Measurements from ENCODE around the gene PSD4.

The PSD4 gene

GRCh38 chr2:113136828-113137775 is 36.7 kb upstream of the PSD4 start (continued):
- TF ChIP-seq PATZ1 (CRISPR knock-in tag; IDR thresholded peaks at IDR 0.05; ENCODE audit: borderline replicate concordance): no peak
- no peak for TF ChIP-seq PPARA (CRISPR knock-in tag; IDR thresholded peaks at IDR 0.05; ENCODE audit: borderline replicate concordance)

- TF ChIP-seq PATZ1 (CRISPR knock-in tag; IDR thresholded peaks at IDR 0.05; ENCODE audit: borderline replicate concordance) (no peak), ZFP30 (CRISPR knock-in tag; IDR thresholded peaks at IDR 0.05) (no peak), TOX (CRISPR knock-in tag; IDR thresholded peaks at IDR 0.05; ENCODE audit: borderline replicate concordance) (no peak), ISL1 (CRISPR knock-in tag; IDR thresholded peaks at IDR 0.05) (no peak), TSHZ2 (CRISPR knock-in tag; IDR thresholded peaks at IDR 0.05) (no peak), CSRNP3 (CRISPR knock-in tag; IDR thresholded peaks at IDR 0.05) (no peak), ZC3H10 (CRISPR knock-in tag; IDR thresholded peaks at IDR 0.05) (no peak), TCF4 (CRISPR knock-in tag; IDR thresholded peaks at IDR 0.05; ENCODE audit: borderline replicate concordance) (no peak), ZNF70 (CRISPR knock-in tag; IDR thresholded peaks at IDR 0.05) (no peak), SNAI2 (CRISPR knock-in tag; IDR thresholded peaks at IDR 0.05) (no peak), PPARA (CRISPR knock-in tag; IDR thresholded peaks at IDR 0.05; ENCODE audit: borderline replicate concordance) (no peak), ESRRG (CRISPR knock-in tag; IDR thresholded peaks at IDR 0.05) (no peak)
- TF ChIP-seq, protein P1, sequence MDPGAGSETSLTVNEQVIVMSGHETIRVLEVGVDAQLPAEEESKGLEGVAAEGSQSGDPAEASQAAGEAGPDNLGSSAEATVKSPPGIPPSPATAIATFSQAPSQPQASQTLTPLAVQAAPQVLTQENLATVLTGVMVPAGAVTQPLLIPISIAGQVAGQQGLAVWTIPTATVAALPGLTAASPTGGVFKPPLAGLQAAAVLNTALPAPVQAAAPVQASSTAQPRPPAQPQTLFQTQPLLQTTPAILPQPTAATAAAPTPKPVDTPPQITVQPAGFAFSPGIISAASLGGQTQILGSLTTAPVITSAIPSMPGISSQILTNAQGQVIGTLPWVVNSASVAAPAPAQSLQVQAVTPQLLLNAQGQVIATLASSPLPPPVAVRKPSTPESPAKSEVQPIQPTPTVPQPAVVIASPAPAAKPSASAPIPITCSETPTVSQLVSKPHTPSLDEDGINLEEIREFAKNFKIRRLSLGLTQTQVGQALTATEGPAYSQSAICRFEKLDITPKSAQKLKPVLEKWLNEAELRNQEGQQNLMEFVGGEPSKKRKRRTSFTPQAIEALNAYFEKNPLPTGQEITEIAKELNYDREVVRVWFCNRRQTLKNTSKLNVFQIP (CRISPR knock-in tag; IDR thresholded peaks at IDR 0.05; ENCODE audit: borderline replicate concordance, low read depth): no peak
- ATAC-seq: no peak
Measured at GRCh38 chr2:113137827-113138226, 35.9 kb upstream of the PSD4 start.

- ATAC-seq: peak; percentile 88
- no peak for TF ChIP-seq RARB (CRISPR knock-in tag; IDR thresholded peaks at IDR 0.05)
- no peak for TF ChIP-seq CSDC2 (CRISPR knock-in tag; IDR thresholded peaks at IDR 0.05)
- no peak for TF ChIP-seq SNAI2 (CRISPR knock-in tag; IDR thresholded peaks at IDR 0.05)
Measured at GRCh38 chr2:113138428-113139322, 35.1 kb upstream of the PSD4 start.

Data from SK-N-SH treated with all-trans-retinoic acid at 6 μM for 48 hours (cell line).